GM12878 (cell line): Measurements from ENCODE around the gene AXIN1. TPM values are rescaled to one million over a fixed set of nuclear protein-coding genes. Genes with fewer than 3 reads are reported as not detected.

Source experiments
- ATAC-seq: fragments of 200-7000 bp; cut with Tn5 transposase; 3 replicates; pipeline ENCODE4 v1.9.1; 2020; ENCODE audit warnings: mild to moderate bottlenecking, moderate library complexity
- BruUV-seq: library from RNA; stranded (reverse); fragments of 400-500 nt; replicated peaks from 2 replicates; lab custom pipeline; 2021; lab: Mats Ljungman, UMichigan
- CTCF ChIA-PET: fragments of 300-600 bp; sonication (Branson Sonifier 250); formaldehyde crosslinking; extraction: SDS; loops from one replicate; lab custom pipeline; 2021; ENCODE audit warnings: inconsistent platforms; lab: Yijun Ruan, JAX
- POLR2A ChIA-PET: fragments of 350-600 bp; formaldehyde crosslinking; extraction: SDS; loops from one replicate; lab custom pipeline; 2021; ENCODE audit warnings: inconsistent platforms; lab: Charles Lee
- RAD21 ChIA-PET: fragments of 300-600 bp; sonication (Branson Sonifier 250); formaldehyde crosslinking; loops from one replicate; lab custom pipeline; 2023; ENCODE audit warnings: antibody characterized with exemption; ENCODE audit not compliant: unreplicated experiment; lab: Charles Lee
- SMC1A ChIA-PET: fragments of 300-600 bp; sonication (Branson Sonifier 250); formaldehyde crosslinking; loops from one replicate; lab custom pipeline; 2023; ENCODE audit not compliant: unreplicated experiment, uncharacterized antibody; lab: Charles Lee
- DNase-seq: peaks from one replicate; pipeline ENCODE4 v3.0.0-alpha.2; 2011; ENCODE audit warnings: low read depth, low spot score
- FAIRE-seq: peaks from 3 replicates; lab custom pipeline; 2011; peaks lifted over from hg19 to GRCh38; lab: Jason Lieb, UNC
- H2AFZ ChIP-seq: 2 replicates; pipeline ENCODE4 v1.6.0; 2011; ENCODE audit warnings: low read depth, low read length, control low read depth; ENCODE audit not compliant: control insufficient read depth
- H3K27ac ChIP-seq: 2 replicates; pipeline ENCODE4 v1.5.1; 2011; ENCODE audit warnings: control low read depth; ENCODE audit not compliant: control insufficient read depth, insufficient read depth
- H3K27me3 ChIP-seq, 2 experiments: replicated peaks in 1 of 2; 2 replicates each; pipeline versions ENCODE4 v1.6.0 to v1.6.1; 2011; ENCODE audit warnings: low read length in 1 of 2; ENCODE audit not compliant: control insufficient read depth in 2 of 2, insufficient read depth in 2 of 2
- H3K36me3 ChIP-seq, 2 experiments: 2 replicates each; pipeline ENCODE4 v1.5.1; 2011; ENCODE audit warnings: low read length in 1 of 2; ENCODE audit not compliant: control insufficient read depth in 2 of 2, insufficient read depth in 2 of 2
- H3K4me1 ChIP-seq: 2 replicates; pipeline ENCODE4 v1.6.1; 2011; ENCODE audit warnings: mild to moderate bottlenecking, low read length, moderate library complexity, mixed read lengths; ENCODE audit not compliant: control insufficient read depth, insufficient read depth
- H3K4me2 ChIP-seq: 2 replicates; pipeline ENCODE4 v1.6.0; 2011; ENCODE audit warnings: control low read depth; ENCODE audit not compliant: control insufficient read depth, insufficient read depth
- H3K4me3 ChIP-seq: fragments of 200-600 bp; sonication (generic); 2 replicates; pipeline ENCODE4 v1.5.1; 2016
- H3K79me2 ChIP-seq: 2 replicates; pipeline ENCODE4 v1.6.0; 2011; ENCODE audit warnings: low read length; ENCODE audit not compliant: control insufficient read depth, insufficient read depth
- H3K9ac ChIP-seq: 2 replicates; pipeline ENCODE4 v1.8.0; 2011; ENCODE audit warnings: low read length, control low read depth, mixed read lengths; ENCODE audit not compliant: control insufficient read depth, insufficient read depth
- H3K9me3 ChIP-seq: replicated peaks from 3 replicates; pipeline ENCODE4 v1.5.1; 2011; ENCODE audit warnings: mild to moderate bottlenecking, low read length; ENCODE audit not compliant: control insufficient read depth, insufficient read depth
- H4K20me1 ChIP-seq: 2 replicates; pipeline ENCODE4 v1.6.0; 2011; ENCODE audit not compliant: control insufficient read depth, insufficient read depth
- BHLHE40 ChIP-seq, 2 experiments: fragments of 450-650 bp in 1 of 2; IDR thresholded peaks; 2 replicates each; pipeline ENCODE4 v1.6.1; 2011 to 2017; ENCODE audit warnings: low read depth in 2 of 2, borderline replicate concordance in 1 of 2, improper control_type of control experiment in 1 of 2, low read length in 1 of 2, mild to moderate bottlenecking in 1 of 2
- CBFB ChIP-seq: IDR thresholded peaks from 2 replicates; pipeline ENCODE4 v1.6.1; 2016; ENCODE audit warnings: antibody characterized with exemption, low read depth
- CBX3 ChIP-seq: fragments of 200-600 bp; sonication (generic); IDR thresholded peaks from 2 replicates; pipeline ENCODE4 v1.6.1; 2016; ENCODE audit warnings: low read depth, borderline replicate concordance
- GABPA ChIP-seq: IDR thresholded peaks from 2 replicates; pipeline ENCODE4 v1.6.1; 2014; ENCODE audit warnings: antibody characterized with exemption, low read depth, mild to moderate bottlenecking, inconsistent platforms
- JUND ChIP-seq: IDR thresholded peaks from 2 replicates; pipeline ENCODE4 v1.6.1; 2012; ENCODE audit warnings: low read depth, mild to moderate bottlenecking, low read length, improper control_type of control experiment, moderate library complexity
- MEF2A ChIP-seq: IDR thresholded peaks from 2 replicates; pipeline ENCODE4 v1.6.1; 2011; ENCODE audit warnings: low read depth, mild to moderate bottlenecking, low read length, moderate library complexity; ENCODE audit not compliant: insufficient read depth
- MTA2 ChIP-seq: fragments of 450-650 bp; IDR thresholded peaks from 2 replicates; pipeline ENCODE4 v1.6.1; 2016; ENCODE audit warnings: low read depth, mild to moderate bottlenecking, moderate library complexity
- NKRF ChIP-seq: fragments of 450-650 bp; conservative IDR thresholded peaks from 2 replicates; pipeline ENCODE4 v1.6.1; 2017; ENCODE audit warnings: mild to moderate bottlenecking, moderate library complexity
- NR2C2 ChIP-seq: IDR thresholded peaks from 2 replicates; pipeline ENCODE4 v1.6.1; 2011; ENCODE audit warnings: borderline replicate concordance, low read depth; ENCODE audit not compliant: control insufficient read depth, insufficient read length
- PAX8 ChIP-seq: fragments of 450-650 bp; IDR thresholded peaks from 2 replicates; pipeline ENCODE4 v1.6.1; 2017; ENCODE audit warnings: mild to moderate bottlenecking, moderate library complexity
- POLR2AphosphoS5 ChIP-seq: IDR thresholded peaks from 2 replicates; pipeline ENCODE4 v1.6.1; 2011; ENCODE audit warnings: mild to moderate bottlenecking, low read length, inconsistent platforms
- RAD21 ChIP-seq: IDR thresholded peaks from 2 replicates; pipeline ENCODE4 v1.6.1; 2011; ENCODE audit warnings: mild to moderate bottlenecking, low read depth, low read length, moderate library complexity; ENCODE audit not compliant: insufficient read depth
- RELB ChIP-seq: fragments of 450-650 bp; IDR thresholded peaks from 2 replicates; pipeline ENCODE4 v1.6.1; 2017; ENCODE audit warnings: low read depth, mild to moderate bottlenecking, moderate library complexity
- SPI1 ChIP-seq: IDR thresholded peaks from 2 replicates; pipeline ENCODE4 v1.6.1; 2011; ENCODE audit warnings: low read depth, mild to moderate bottlenecking, low read length, moderate library complexity, borderline replicate concordance; ENCODE audit not compliant: insufficient read depth
- STAT3 ChIP-seq: IDR thresholded peaks from 2 replicates; pipeline ENCODE4 v1.6.1; 2011; ENCODE audit warnings: low read depth, low read length, improper control_type of control experiment
- ZNF622 ChIP-seq: fragments of 450-650 bp; IDR thresholded peaks from 2 replicates; pipeline ENCODE4 v1.6.1; 2017; ENCODE audit warnings: mild to moderate bottlenecking, inconsistent platforms
- WGBS: methylation state at CpG from one replicate; pipeline ENCODE4 v1.1.6; 2016; ENCODE audit warnings: low lambda C conversion rate; ENCODE audit not compliant: insufficient replicate concordance, insufficient coverage; ENCODE audit errors: missing lambda C conversion rate; 5-methylcytosine and 5-hydroxymethylcytosine counted together
- in situ Hi-C: fragments of 300-500 bp; cut with MboI; formaldehyde crosslinking; loops from 9 replicates; pipeline ENCODE4 v1.14.3; 2018; ENCODE audit warnings: mixed read lengths
- intact Hi-C: fragments of 100-400 bp; cut with micrococcal nuclease; formaldehyde crosslinking; loops from one replicate; pipeline ENCODE4 v1.14.2; 2022; ENCODE audit not compliant: unreplicated experiment
- polyA plus RNA-seq, 11 experiments: library from polyadenylated mRNA; depleted of rRNA in 4 of 11; unstranded in 6 of 11; stranded (reverse) in 5 of 11; fragments of >200 nt; fragmentation: Nextera tagmentation in 4 of 11; fragmentation: Illumina TruSeq in 1 of 11; extraction: Ambion mirVana in 4 of 11; extraction: Trizol in 1 of 11; gene quantifications; 1 replicate in 1 of 11; 2 replicates in 10 of 11; pipeline versions ENCODE4 v1.2.1 to v1.2.3, GENCODE V29; 2011 to 2016; ENCODE audit warnings: inconsistent platforms in 2 of 11, missing spikeins in 2 of 11, low read depth in 1 of 11
- total RNA-seq, 4 experiments: library from RNA; depleted of rRNA in 3 of 4; stranded (reverse); fragments of >200 nt in 3 of 4; fragmentation: Illumina TruSeq in 1 of 4; extraction: Trizol in 1 of 4; gene quantifications; 2 replicates each; pipeline versions ENCODE4 v1.2.1 to v1.2.3, GENCODE V29; 2013 to 2021
- TF ChIP-seq, protein P1 (sequence below): fragments of 450-650 bp; IDR thresholded peaks from 2 replicates; pipeline ENCODE4 v1.6.1; 2017; ENCODE audit warnings: mild to moderate bottlenecking, moderate library complexity

The AXIN1 gene
- total and polyA plus RNA-seq, 10 of the 15 experiments (the other 5 are each of a cell fraction or from before 2014, with no cell fraction given): 0.26 to 27.1 (median 7.7) TPM

DNA sequence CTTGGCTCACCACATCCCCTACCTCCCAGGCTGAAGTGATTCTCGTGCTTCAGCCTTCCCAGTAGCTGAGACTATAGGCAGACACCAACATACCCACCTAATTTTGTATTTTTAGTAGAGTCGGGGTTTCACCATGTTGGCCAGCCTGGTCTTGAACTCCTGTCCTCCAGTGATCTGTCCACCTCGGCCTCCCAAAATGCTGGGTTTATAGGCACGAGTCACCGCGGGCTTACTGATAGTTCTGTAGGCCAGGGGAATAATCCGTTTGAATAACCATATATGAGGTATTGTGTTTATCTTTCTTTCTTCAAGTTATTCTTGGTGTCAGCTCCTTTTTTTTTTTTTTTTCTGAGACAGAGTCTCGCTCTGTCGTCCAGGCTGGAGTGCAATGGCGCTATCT, 110.2 kb downstream of the AXIN1 start:
- Histone ChIP-seq H3K9ac (no peak overlapping the region), H3K36me3 (no peaks in the 10 kb centered on the region; a peak in 1 of 4 replicates), H3K27ac (no peak overlapping the region), H2AFZ (no peak overlapping the region), H4K20me1 (no peaks in the 10 kb centered on the region), H3K9me3 (no peaks in the 10 kb centered on the region), H3K4me3 (no peak overlapping the region), H3K4me2 (no peak overlapping the region), H3K4me1 (peaks cover 23% of the 10 kb centered on the region), H3K27me3 (no peaks in the 10 kb centered on the region), H3K79me2 (no peaks in the 10 kb centered on the region; the same call in 1 of the 2 replicates)
- no TSS peak for BruUV-seq
- FAIRE-seq: no peak
- ChIA-PET SMC1A (interaction anchor here (1.1 kb wide), 1 partner anchor 13 kb away, joined by 3 read pairs; the partner anchor contains the start of gene LUC7L), RAD21 (interaction anchor here (0.7 kb wide), 1 partner anchor 37 kb away, joined by 4 read pairs; no protein-coding TSS in a partner anchor), CTCF (interaction anchor here (0.6 kb wide), 3 partner anchors 10 to 204 kb away, joined by 3 read pairs; no protein-coding TSS in a partner anchor), POLR2A (interaction anchor here (0.6 to 0.7 kb wide), 5 partner anchors 7 to 541 kb away, joined by 3 to 4 read pairs (median 3); no protein-coding TSS in a partner anchor)
- DNase-seq: no peak
- intact Hi-C loops: no loop called here
- 91% methylated on average over 9 of the region's 10 CpGs for WGBS
- ATAC-seq: no peak
- in situ Hi-C loops: no loop called here
- TF ChIP-seq, protein P1, sequence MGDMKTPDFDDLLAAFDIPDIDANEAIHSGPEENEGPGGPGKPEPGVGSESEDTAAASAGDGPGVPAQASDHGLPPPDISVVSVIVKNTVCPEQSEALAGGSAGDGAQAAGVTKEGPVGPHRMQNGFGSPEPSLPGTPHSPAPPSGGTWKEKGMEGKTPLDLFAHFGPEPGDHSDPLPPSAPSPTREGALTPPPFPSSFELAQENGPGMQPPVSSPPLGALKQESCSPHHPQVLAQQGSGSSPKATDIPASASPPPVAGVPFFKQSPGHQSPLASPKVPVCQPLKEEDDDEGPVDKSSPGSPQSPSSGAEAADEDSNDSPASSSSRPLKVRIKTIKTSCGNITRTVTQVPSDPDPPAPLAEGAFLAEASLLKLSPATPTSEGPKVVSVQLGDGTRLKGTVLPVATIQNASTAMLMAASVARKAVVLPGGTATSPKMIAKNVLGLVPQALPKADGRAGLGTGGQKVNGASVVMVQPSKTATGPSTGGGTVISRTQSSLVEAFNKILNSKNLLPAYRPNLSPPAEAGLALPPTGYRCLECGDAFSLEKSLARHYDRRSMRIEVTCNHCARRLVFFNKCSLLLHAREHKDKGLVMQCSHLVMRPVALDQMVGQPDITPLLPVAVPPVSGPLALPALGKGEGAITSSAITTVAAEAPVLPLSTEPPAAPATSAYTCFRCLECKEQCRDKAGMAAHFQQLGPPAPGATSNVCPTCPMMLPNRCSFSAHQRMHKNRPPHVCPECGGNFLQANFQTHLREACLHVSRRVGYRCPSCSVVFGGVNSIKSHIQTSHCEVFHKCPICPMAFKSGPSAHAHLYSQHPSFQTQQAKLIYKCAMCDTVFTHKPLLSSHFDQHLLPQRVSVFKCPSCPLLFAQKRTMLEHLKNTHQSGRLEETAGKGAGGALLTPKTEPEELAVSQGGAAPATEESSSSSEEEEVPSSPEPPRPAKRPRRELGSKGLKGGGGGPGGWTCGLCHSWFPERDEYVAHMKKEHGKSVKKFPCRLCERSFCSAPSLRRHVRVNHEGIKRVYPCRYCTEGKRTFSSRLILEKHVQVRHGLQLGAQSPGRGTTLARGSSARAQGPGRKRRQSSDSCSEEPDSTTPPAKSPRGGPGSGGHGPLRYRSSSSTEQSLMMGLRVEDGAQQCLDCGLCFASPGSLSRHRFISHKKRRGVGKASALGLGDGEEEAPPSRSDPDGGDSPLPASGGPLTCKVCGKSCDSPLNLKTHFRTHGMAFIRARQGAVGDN: no peak
- TF ChIP-seq SPI1 (no peak), JUND (no peak), RELB (no peak), MTA2 (no peak), BHLHE40 (IDR thresholded peaks at IDR 0.05; ENCODE audit: borderline replicate concordance in 1 of 2, low read depth in 2 of 2, low read length in 1 of 2) (no peak), NKRF (no peak), RAD21 (no peak), POLR2AphosphoS5 (no peak), MEF2A (no peak), NR2C2 (no peak), CBX3 (no peak), CBFB (no peak), ZNF622 (no peak), GABPA (no peak), PAX8 (no peak), STAT3 (no peak)
